GM12892 (cell line): Measurements from ENCODE around the gene ELL2.

ENCODE experiments used
- POLR2A ChIP-seq: IDR thresholded peaks from 2 replicates; pipeline ENCODE4 v1.6.1; 2011; ENCODE audit warnings: low read depth, low read length, control low read depth
- POLR2AphosphoS5 ChIP-seq: IDR thresholded peaks from 2 replicates; pipeline ENCODE4 v1.6.1; 2011; ENCODE audit warnings: low read depth, low read length, control low read depth
- TAF1 ChIP-seq: IDR thresholded peaks from 2 replicates; pipeline ENCODE4 v1.6.1; 2011; ENCODE audit warnings: low read depth, mild to moderate bottlenecking, control low read depth, low read length, borderline replicate concordance

DNA sequence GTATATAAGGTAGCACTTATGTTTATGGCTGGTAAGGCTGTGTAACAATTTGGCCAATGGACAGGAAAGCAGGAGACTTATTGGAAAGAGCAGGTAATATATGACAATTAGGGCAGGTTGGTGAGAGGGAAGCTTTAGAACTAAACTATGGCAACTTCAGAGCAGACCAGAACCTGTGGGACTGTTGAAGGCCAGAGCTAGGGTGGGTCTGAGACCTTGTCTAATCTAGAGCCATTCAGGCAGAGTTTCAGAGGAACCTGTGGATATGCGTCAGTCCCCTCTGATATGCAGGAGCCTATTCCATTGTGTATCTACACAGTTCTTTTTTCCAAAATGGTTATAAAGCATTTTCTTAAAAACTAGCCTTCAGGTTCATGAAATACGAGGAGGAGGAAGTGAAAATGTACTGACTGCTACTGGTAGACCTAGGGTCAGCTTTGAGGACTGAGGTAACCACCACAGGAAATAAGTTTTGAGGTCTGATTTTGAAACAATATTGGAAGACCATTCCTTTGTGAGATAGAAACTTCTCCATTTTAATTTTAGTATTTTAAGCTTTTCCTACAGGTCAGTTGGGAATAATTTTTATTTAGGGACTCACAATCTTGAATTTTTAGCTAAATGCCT lies 37.6 kb downstream of the ELL2 start:
- no peak for TF ChIP-seq POLR2AphosphoS5
- TF ChIP-seq POLR2A: no peak
- no peak for TF ChIP-seq TAF1
